ENCODE results near the gene CRADD.

GRCh38 chr12:93642751-93643150, 34.4 kb upstream of the CRADD start:
- no peak for TF ChIP-seq POLR2A (IDR thresholded peaks at IDR 0.05)
- TF ChIP-seq CTCF (IDR thresholded peaks at IDR 0.05): no peak
